ENCODE data around the gene SLC25A38. TPM values are rescaled to one million over a fixed set of nuclear protein-coding genes. Genes with fewer than 3 reads are reported as not detected.

Gene SLC25A38
- total RNA-seq, 1 experiment from 2014 or later, result 37.7 TPM

DNA sequence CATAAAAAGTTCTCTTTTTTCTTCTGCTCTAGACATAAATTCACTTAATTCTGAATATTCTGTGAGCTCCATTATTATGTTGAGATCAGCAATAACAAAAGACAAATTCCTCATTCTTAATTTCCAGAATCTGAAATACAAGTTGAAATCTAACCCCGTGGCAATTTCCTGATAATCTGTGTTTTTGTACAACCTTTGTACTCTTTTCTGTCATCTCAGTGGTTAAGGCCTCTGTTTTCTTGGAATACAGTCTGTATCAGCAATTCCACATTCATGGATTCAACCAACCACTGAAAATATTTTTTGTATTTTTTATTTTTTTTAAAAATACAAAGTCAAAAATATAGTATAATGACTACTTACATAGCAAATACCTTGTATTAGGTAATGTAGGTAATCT is 45.0 kb upstream of the SLC25A38 start:
- POLR2A ChIA-PET, result no interaction called here
- DNase-seq, result no peak
- TF ChIP-seq CTCF (IDR thresholded peaks at IDR 0.05; ENCODE audit: insufficient read depth in 1 of 2, low read depth in 1 of 2, low read length in 1 of 2, severe bottlenecking in 1 of 2, unreplicated experiment in 1 of 2), result no peak
- no peaks in the 10 kb centered on the region for H3K4me1 ChIP-seq
- H3K4me3 ChIP-seq (ENCODE audit: low read depth, low read length), result no peak overlapping the region
- H3K9me3 ChIP-seq, result no peaks in the 10 kb centered on the region
- no TSS peak for BruUV-seq (replicated peaks)
- intact Hi-C loops (cut with micrococcal nuclease; ENCODE audit: unreplicated experiment), result no loop called here
- no peaks in the 10 kb centered on the region for H3K27me3 Mint-ChIP-seq (ENCODE audit: insufficient read depth, unreplicated experiment)
- H3K9me3 Mint-ChIP-seq (ENCODE audit: unreplicated experiment), result no peaks in the 10 kb centered on the region
- no peaks in the 10 kb centered on the region for H3K36me3 ChIP-seq (ENCODE audit: control insufficient read depth, insufficient read depth, low read length)
- CTCF ChIA-PET, result no interaction called here
- H3K27me3 ChIP-seq (replicated peaks; ENCODE audit: control insufficient read depth, insufficient read depth, low read length), result no peaks in the 10 kb centered on the region
- H3K4me1 Mint-ChIP-seq (ENCODE audit: low read depth, unreplicated experiment), result no peaks in the 10 kb centered on the region
- H3K36me3 Mint-ChIP-seq (ENCODE audit: insufficient read depth, unreplicated experiment), result no peaks in the 10 kb centered on the region
- no peak overlapping the region for H3K27ac Mint-ChIP-seq (ENCODE audit: unreplicated experiment)
- H3K4me3 Mint-ChIP-seq (ENCODE audit: unreplicated experiment), result no peak overlapping the region

DNA sequence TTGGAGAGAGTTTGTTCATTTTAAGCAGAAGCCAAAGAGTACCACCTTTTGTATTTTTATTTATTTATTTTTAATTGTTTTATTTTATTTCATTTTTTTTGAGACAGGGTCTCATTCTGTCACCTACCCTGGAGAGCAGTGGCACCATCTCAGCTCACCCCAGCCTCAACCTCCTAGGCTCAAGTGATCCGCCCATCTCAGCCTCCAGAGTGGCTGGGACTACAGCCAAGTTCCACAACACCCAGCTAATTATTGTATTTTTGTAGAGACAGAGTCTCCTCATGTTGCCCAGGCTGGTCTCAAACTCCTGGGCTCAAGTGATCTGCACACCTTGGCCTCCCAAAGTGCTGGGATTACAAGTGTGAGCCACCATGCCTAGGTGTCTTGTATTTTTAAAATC is 44.1 kb upstream of the SLC25A38 start:
- Mint-ChIP-seq H3K27ac (ENCODE audit: unreplicated experiment) (no peak overlapping the region), H3K4me1 (ENCODE audit: low read depth, unreplicated experiment) (no peaks in the 10 kb centered on the region), H3K36me3 (ENCODE audit: insufficient read depth, unreplicated experiment) (no peaks in the 10 kb centered on the region), H3K4me3 (ENCODE audit: unreplicated experiment) (no peak overlapping the region), H3K27me3 (ENCODE audit: insufficient read depth, unreplicated experiment) (no peaks in the 10 kb centered on the region), H3K9me3 (ENCODE audit: unreplicated experiment) (no peaks in the 10 kb centered on the region)
- POLR2A ChIA-PET, result no interaction called here
- Histone ChIP-seq H3K4me1 (no peaks in the 10 kb centered on the region), H3K4me3 (ENCODE audit: low read depth, low read length) (no peak overlapping the region), H3K27me3 (replicated peaks; ENCODE audit: control insufficient read depth, insufficient read depth, low read length) (no peaks in the 10 kb centered on the region), H3K36me3 (ENCODE audit: control insufficient read depth, insufficient read depth, low read length) (no peaks in the 10 kb centered on the region), H3K9me3 (no peaks in the 10 kb centered on the region)
- no peak for TF ChIP-seq CTCF (IDR thresholded peaks at IDR 0.05; ENCODE audit: insufficient read depth in 1 of 2, low read depth in 1 of 2, low read length in 1 of 2, severe bottlenecking in 1 of 2, unreplicated experiment in 1 of 2)
- CTCF ChIA-PET, result no interaction called here
- no TSS peak for BruUV-seq (replicated peaks)
- intact Hi-C loops (cut with micrococcal nuclease; ENCODE audit: unreplicated experiment), result no loop called here
- no peak for DNase-seq

DNA sequence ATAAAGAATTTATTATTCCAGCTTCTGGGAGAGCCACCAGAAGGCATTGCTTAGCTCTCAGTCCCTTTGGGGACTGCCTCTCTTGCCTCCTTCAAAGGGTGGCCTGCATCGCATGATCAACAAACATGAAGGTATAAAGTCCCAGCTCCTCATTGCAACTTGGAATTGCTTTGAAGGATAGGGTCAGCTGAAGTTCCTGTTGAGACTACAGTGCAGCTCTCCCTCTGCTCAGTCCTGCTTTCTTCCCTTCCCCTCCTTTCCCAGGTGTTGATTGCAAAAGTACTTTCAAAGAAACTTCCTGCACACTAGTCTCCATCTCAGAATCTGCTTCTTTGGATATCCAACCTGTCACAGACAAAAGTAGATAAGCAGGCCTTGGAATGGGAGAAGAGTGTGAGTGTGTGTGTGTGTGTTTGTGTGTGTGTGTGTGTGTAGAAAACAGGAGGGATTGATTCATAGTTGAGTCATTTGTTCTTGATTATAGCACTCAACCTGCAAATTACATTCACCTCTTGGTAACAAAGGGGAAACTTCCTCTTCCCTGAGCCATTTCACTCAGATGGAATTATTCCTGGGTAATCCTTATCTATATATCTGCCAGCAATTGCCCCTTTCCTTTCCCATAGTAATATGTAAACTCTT is 40.0 kb upstream of the SLC25A38 start:
- CTCF ChIA-PET, result interaction anchor here (0.7 kb wide), 1 partner anchor 35 kb away, joined by 3 read pairs; no protein-coding TSS in a partner anchor

More for the DNA sequence above, 40.0 kb upstream of the SLC25A38 start:
- BruUV-seq (replicated peaks), result no TSS peak
- H3K27me3 Mint-ChIP-seq (ENCODE audit: insufficient read depth, unreplicated experiment), result no peaks in the 10 kb centered on the region
- no peak for TF ChIP-seq CTCF (IDR thresholded peaks at IDR 0.05; ENCODE audit: insufficient read depth in 1 of 2, low read depth in 1 of 2, low read length in 1 of 2, severe bottlenecking in 1 of 2, unreplicated experiment in 1 of 2)
- no peak overlapping the region for H3K4me3 ChIP-seq (ENCODE audit: low read depth, low read length)
- H3K9me3 ChIP-seq, result no peaks in the 10 kb centered on the region
- POLR2A ChIA-PET, result no interaction called here
- intact Hi-C loops (cut with micrococcal nuclease; ENCODE audit: unreplicated experiment), result no loop called here
- H3K27ac Mint-ChIP-seq (ENCODE audit: unreplicated experiment), result no peak overlapping the region
- H3K4me3 Mint-ChIP-seq (ENCODE audit: unreplicated experiment), result no peak overlapping the region
- no peaks in the 10 kb centered on the region; the same call in 1 of the 2 replicates for H3K4me1 ChIP-seq
- no peaks in the 10 kb centered on the region for H3K36me3 Mint-ChIP-seq (ENCODE audit: insufficient read depth, unreplicated experiment)
- DNase-seq, result no peak
- no peaks in the 10 kb centered on the region for H3K9me3 Mint-ChIP-seq (ENCODE audit: unreplicated experiment)
- no peaks in the 10 kb centered on the region for H3K4me1 Mint-ChIP-seq (ENCODE audit: low read depth, unreplicated experiment)
- no peaks in the 10 kb centered on the region for H3K36me3 ChIP-seq (ENCODE audit: control insufficient read depth, insufficient read depth, low read length)
- no peaks in the 10 kb centered on the region for H3K27me3 ChIP-seq (replicated peaks; ENCODE audit: control insufficient read depth, insufficient read depth, low read length)
